HG02798 (cell line): Measurements from ENCODE around the gene INTS1.
"Not testable (repeated sequence)": the region's sequence is repeated elsewhere in the genome, so short reads cannot be mapped to it uniquely, and the experiment has no call there.

Source experiments
- ATAC-seq: cut with Tn5 transposase; IDR thresholded peaks from one replicate; pipeline ENCODE4 v1.9.1; 2021; ENCODE audit warnings: mild to moderate bottlenecking; ENCODE audit not compliant: unreplicated experiment, poor library complexity

The INTS1 gene

DNA sequence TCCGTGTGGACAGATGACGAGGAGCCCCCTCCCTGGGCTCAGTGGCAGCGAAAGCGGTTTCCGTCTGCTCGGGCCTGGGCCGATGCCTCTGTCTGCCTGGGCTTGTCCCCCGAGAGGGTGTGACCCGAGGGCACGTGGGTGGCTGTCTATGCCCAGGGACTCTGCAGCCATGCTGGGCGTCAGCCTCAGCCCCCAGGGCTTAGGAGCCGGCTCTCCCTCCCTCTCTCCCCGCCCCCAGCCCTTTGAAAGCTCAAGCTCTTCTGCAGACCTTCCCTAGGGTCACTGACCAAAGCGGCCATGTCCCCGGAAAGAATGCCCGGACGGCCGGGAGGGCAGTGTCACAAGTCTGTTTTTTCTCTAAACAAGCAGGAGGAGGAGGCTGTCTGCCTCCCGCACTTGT is 52.0 kb downstream of the INTS1 start:
- no peak for ATAC-seq

DNA sequence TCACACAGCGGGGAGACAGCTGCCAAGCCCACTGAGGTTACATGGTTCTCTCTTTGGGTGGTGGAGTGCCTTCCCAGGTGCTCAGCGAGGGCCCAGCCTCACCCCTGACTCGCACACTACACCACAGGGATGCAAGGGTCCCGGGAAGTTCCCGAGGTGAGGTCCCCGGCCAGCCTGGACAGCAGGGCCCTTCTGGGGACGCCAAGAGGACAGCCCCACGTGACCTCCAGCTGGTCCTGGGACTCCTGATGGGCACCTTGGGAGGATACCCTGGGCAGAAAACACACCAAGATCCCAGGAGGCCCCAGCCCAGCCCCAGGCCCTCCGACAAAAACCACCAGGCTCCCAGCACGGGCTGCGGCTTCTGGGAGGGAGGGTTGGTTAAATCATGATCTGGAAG is 53.2 kb downstream of the INTS1 start:
- no peak for ATAC-seq

DNA sequence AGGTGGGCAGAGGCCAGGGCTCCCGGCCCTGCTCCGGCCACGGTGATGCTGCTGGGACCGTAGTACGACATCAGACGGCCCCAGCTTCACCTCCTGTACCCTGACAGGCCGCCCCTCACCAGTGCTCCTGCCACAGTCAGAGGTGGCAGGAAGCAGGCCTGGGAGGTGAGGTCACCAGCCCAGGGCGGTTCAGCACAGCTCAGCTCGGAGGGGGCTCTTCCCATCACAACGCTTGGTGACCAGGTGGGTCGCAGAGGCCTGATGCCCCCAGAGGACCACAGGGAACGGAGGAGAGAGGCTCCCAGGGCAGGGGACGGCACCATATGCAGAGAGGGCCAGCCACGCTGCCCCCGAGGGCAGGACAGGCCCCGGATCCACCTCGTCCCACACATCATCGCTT is 53.8 kb downstream of the INTS1 start:
- ATAC-seq = no peak

DNA sequence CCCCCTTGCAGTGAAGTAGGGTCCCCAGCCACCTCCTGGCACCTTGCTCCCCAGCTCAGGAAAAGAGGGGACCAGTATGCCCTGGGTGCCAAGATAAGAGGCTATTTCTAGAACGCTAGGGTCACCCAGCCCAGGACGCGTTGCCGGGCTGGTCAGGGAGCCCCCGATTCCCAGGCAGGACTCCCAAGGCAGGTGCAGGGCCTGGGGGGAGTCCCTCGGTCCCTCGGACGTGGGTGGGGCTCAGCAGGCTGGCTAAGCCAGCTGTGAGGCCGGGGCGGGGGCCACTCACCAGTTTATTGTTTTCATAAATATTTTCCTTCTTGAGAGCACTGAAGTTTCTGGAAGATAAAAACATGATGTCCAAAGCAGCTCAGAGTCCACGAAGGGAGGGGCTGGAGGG is 54.2 kb downstream of the INTS1 start:
- no peak for ATAC-seq

DNA sequence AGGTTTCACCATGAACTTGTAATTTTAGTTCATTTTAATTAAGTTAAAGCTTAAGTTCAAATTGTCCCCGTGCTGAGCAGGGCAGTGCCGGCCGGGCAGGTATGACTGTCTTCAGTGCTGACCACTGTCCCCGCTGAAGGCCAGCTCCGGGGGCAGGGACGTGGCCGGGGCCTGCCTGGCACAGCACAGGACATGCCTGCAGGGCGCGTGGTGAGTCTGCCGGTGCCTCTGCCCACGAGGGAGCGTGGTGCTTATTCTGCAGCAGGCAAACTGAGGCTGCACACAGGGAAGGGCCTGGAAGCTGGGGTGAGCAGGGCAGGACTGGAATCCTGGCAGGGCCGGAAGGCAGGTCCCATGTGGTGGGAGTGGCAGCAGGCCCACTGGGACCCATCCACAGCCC is 54.7 kb downstream of the INTS1 start:
- no peak for ATAC-seq

DNA sequence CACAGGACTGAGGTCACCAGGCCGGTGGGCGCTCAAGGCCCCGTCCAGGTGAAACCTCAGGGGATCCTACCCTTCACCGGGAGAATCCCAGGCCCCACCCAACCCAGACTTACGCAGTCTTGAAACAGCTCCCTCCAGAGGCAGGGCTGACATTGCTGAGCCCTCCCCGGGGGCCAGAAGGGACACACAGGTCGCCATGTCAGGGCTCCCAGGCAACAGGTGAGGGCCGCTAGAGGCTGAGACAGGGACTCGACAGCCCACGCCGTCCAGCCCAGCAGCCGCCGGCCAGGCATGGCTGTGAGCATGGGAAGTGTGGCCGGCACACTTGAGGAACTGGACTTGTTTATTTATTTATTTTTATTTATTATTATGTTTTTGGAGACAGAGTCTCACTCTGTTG is 55.2 kb downstream of the INTS1 start:
- ATAC-seq = no peak

DNA sequence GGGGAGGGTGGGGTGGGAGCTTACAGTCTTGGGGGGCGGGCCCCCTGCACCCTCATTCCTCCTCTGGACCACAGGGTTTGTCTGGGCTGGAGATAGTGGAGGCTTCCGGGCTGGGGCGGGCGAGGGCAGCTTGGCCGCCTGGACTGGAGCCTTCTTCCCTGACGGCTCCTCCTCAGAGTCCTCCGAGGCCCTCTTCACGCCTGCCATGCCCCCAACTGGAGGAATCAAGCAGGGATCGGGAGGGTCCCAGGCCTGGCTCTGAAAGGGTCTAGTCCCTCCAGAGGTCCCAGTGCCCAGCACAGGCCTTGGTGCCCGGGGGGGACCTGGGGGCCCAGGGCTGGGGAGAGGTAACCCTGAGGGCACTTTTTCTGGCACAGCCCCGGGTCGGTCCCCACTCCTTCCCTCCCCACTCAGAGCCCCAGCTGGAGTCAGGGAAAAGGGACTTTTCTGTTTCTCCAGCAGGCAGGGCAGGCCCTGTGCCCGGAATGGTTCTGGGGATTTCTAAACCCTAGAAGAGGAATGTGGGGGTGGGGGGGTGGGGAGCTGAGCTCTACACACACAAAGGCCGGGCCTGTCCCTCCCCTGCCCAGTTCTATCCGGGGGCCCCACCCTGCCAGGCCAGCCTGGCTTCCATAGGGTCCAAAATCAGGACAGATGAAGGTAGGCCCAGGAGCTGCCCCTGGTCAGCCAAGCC is 56.5 kb downstream of the INTS1 start:
- no peak for ATAC-seq

DNA sequence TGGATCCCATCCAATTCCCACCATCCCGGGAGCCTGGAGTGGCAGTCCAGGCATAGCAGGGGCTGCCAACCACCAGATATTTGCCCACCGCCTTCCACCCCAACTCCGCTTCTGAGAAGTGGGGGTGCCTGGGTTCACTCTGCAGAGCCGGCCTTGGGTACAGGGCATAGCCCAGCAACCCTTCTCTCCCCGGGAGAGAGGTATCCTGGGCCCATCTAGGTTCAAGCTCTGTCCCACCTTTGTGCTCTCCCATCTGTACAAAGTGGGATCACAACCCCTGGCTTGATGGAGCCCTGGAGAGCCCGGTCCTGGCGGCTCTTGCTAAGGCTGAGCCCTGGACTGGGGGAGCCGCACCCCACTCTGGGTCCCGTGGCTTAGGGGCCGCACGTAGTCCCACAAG is 57.1 kb downstream of the INTS1 start:
- no peak for ATAC-seq

DNA sequence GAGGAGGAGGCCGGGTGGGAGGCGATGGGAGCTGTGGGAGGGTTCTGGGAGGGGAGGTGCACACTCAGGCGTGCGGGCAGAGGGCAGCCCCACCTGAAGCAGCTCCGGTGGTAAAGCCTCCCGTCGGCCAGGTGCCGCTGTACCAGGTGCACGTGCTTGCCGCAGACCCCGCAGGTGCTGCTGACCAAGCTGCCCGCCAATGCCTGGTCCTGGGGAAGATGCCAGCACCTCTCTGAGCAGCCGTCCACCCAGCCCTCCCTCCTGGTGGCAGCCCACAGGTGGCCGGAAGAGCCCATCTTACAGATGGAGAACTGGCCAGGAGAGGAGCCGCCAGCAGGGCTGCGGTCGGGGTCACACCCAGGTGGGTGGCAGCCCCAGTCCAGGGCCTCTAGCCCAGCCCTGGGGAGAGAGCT is 57.6 kb downstream of the INTS1 start:
- ATAC-seq = no peak

DNA sequence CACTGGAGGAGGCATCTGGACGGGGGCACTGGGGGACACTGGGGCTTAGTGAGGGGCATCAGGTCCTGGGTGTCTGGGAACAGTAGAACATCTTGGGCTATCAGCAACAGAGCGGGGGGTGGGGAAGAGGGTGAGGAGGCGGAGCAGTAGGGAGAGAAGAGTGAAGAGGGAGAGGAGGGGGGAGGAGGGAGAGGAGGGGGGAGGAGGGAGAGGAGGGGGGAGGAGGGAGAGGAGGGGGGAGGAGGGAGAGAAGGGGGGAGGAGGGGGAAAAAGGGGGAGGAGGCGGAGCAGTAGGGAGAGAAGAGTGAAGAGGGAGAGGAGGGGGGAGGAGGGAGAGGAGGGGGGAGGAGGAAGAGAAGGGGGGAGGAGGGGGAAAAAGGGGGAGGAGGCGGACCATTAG is 58.2 kb downstream of the INTS1 start:
- ATAC-seq = not testable (repeated sequence)

DNA sequence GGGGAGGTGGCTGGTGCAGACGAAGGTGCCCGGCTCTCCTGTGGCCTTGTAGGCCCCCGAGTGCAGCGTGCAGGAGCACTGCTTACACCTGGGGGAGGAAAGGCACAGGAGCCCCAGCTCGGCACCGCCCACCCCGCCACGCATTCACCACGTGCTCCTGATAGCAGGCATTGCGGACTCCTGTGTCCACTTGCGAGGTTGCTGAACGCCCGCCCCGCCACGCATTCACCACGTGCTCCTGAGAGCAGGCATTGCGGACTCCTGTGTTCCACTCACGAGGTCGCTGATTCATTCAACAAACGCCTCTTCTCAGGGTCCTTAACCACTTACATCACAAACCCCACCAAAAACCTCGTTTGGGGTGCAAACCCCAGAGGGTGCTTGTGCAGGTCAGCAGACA is 58.8 kb downstream of the INTS1 start:
- ATAC-seq = no peak

DNA sequence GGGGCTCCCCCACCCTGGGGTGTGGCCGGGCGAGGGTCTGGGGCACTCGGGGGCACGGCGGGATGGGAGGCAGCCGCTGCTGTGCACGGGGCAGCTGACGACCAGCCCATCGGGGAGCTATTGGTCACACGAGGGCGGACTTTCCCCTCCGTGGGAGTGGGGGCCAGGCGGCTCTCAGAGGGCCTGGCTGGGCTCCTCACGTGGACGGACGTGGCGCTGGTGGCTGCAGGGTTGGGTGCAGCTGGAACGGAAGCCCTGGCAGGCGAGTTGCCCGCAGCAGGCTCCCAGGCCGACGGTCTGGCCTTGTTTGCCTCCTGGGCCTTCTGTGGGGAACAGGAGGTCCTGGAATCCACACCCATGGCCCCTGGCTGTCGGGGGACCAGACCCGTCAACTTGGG is 59.3 kb downstream of the INTS1 start:
- no peak for ATAC-seq

DNA sequence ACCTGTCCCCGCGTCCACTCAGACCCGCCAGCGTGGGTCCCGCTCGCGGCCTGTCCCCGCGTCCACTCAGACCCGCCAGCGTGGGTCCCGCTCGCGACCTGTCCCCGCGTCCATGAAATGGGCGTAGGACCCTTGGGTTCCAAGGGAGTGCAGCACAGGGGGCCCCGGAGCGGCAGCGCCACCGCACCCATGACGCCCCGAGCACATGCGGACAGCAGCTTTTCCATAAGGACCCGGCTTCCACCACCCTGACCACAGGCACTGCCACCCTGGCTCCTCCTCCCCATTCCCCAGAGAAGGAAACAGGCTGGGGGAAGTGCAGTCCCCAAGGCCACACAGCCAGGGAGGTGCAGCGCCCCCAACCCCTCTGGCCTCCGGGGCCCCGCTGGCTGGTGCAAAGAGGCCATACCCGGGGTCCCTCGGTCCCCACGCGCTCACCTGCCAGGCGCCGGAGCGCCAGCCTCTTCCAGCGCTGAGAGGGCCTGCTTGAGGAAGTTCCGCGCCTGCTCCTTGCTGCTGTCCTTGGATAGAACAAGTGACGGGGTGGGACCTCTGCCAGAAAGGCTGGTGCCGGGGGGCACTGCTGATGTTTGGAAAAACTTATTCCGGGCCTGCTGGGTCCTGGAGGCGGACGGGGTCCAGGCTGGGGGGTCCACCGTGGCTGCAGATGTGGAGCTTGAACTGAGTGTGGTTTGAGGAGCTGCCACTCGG is 59.8 kb downstream of the INTS1 start:
- ATAC-seq = no peak

DNA sequence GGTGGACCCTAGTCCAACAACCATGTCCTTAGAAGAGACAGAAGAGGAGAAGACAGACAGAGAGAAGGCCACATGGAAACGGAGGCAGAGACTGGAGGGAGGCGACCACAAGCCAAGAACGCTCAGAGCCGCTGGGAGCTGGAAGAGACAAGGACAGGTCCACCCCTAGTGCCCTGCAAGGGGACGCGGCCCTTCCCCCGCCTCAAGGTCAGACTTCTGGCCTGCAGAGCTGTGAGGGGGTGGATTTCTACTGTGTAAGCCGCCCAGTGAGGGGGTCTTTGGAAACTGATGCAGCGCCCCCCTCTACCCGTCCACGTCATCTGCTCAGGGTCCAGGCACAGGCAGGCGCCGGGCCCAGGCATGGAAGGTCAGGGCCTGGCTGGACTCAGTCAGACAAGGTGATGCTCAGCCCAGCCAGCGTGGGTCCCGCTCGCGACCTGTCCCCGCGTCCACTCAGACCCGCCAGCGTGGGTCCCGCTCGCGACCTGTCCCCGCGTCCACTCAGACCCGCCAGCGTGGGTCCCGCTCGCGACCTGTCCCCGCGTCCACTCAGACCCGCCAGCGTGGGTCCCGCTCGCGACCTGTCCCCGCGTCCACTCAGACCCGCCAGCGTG is 60.5 kb downstream of the INTS1 start:
- not testable (repeated sequence) for ATAC-seq

DNA sequence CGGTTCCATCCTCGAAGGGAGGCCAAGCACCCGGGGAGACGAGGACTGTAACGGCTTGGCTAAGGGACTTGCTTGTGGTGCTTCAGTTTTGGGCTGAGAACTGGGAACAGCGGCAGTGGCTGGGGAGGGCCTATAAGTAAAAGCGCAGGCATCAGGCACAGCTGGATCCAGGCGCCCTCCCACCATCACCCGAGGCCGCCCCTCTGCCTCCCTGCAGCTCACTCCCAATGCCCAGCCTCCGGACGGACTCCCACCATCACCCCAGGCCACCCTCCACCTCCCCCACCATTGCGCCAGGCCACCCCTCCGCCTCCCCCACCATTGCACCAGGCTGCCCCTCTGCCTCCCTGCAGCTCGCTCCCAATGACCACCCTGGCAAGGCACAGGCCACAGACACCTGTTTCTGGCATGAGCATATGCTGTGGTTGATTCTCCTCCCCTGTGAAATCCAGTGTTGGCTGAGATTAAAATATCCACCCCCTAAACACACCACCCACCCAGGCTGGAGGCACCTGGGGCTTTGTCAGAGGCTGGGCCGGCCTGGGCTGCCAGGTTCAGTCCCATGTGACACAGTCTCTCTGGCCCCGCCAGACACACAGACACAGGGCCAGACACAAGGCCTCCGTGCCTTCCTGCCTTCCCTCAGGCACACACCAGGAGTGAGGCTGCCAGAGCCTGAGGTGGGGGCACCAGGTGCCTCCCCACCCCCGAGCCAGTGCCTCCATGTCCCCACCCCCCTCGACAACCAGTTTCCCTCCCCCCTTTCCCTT is 61.6 kb downstream of the INTS1 start:
- ATAC-seq = no peak

DNA sequence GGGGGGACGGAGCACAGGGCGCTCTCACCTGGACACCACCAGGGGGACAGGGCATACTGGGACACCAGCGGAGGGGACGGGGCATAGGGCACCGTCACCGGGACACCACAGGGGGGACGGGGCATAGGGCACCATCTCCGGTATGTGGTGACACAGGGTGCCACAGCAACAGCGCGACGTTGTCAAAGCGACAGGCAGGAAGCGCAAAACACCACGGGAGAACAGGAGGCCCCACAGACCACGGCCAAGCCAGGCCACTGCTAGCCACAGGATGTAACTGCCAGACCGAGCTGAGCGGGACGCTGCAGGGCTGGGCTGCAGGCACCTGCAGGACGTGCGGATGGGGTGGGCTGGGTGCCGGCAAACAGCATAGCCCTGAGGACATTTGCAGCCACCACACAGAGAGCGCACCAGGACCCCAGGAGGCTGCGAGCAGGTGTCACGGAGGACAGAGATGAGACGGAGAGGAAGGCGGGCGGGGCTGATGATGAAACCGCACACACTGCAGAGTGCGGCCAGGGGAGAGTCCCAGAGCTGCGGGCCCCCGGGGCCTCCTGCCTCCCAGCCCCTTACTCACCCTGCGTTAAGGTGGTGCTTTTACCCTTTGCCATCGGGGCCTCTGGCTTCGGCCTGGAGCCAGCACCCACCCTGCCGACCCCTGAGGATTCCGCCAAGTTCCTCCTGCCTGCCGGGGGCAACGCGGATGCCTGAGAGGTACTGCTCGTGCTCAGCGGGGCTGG is 62.4 kb downstream of the INTS1 start:
- no peak for ATAC-seq

DNA sequence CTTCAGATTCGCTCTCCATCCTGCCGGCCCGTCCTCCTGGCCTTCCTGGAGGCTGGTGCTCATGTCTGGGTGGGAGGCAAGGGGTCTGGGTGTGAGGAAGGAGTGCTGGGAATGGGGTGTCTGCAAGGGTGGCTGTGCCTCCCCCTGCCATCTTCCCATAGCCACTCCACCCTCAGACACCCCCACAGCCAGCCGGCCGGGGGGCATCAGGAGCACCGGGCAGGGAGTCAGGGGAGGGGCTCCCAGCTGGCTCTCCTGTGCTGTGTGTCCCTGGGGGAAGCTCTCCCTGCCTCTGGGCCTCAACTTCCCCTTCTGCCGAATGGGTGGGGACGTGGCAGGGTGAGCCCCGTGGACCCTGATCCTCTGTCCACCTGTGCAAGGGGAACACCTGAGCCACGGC is 63.6 kb downstream of the INTS1 start:
- no peak for ATAC-seq

DNA sequence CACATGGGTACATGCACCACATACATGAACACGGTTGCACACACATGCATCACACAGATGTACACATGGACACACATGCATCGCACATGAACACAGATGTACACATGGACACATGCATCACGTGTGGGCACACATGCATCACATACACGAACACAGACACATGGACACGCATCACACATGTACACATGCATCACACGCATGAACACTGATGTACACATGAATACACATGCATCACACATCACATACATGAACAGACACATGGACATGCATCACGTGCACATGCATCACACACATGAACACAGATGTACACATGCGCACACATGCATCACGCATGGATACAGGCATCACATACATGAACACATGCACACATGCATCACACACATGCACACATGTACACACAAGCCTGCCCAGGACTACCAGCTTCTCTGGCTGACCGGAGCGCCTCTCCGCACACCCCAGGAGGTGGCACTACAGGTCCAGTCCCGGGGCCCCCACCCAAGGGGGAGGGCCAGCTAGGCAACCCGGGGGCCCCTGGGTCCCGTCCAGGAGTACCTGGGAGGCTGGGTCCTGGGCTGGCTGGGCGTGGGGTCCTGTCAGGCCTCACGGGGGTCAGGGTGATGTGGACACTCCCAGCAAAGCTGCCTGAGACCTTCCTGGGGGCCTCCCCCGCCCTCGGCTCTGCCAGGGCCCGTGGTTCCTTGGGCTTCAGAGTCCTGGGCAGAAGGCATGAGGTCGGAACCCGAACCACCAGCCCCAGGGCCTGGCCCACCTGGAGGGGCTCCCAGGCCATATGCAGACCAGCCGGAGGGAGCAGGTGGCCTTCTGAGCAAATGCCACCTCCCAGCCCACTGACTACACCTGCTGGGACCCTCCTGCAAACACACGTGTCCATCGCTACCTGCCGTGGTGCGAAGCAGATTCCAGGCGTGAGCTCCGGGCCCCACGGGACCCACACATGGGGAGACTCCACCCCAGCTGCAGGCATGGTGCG is 64.5 kb downstream of the INTS1 start:
- no peak for ATAC-seq

DNA sequence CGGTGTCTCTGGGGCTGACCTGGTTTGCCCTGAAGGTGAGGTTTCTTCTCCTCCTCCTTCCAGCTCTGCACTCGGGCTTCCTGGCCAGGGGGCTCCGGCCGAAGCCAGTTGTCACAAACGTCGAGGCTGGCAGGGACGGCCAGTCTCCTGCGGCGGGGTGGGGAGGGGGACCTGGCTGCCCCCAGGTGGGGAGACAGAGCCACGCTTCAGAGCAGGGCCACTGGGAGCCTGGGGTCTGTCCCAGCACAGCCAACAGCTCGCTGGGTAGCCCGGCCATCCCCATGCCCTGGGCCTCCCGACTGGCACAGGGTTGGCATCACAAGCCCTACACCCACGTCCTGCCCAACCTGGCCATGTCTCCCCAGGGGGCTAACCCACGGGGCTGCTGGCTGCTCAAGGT is 65.4 kb downstream of the INTS1 start:
- ATAC-seq = no peak
